BE2C (cell line): ENCODE results near the gene THSD7A.

Experiments
- DNase-seq: peaks from one replicate; pipeline ENCODE4 v3.0.0-alpha.2; 2020
- H3K27me3 ChIP-seq: fragments of 250-450 bp; sonication (Bioruptor Pico); 2 replicates; pipeline ENCODE4 v1.5.1; 2020; ENCODE audit warnings: mild to moderate bottlenecking
- H3K36me3 ChIP-seq: fragments of 250-450 bp; sonication (Bioruptor Pico); 2 replicates; pipeline ENCODE4 v1.5.1; 2020; ENCODE audit warnings: mild to moderate bottlenecking
- H3K4me1 ChIP-seq: fragments of 250-450 bp; sonication (Bioruptor Pico); 2 replicates; pipeline ENCODE4 v1.5.1; 2020
- H3K4me3 ChIP-seq: 2 replicates; pipeline ENCODE4 v1.5.1; 2011; ENCODE audit warnings: low read depth, low read length
- H3K9me3 ChIP-seq: fragments of 250-450 bp; sonication (Bioruptor Pico); 2 replicates; pipeline ENCODE4 v1.5.1; 2020
- TF ChIP-seq, protein P1 (sequence below): IDR thresholded peaks from 2 replicates; pipeline ENCODE4 v1.5.1; 2012; ENCODE audit warnings: mild to moderate bottlenecking, low read depth, low read length

THSD7A gene

DNA sequence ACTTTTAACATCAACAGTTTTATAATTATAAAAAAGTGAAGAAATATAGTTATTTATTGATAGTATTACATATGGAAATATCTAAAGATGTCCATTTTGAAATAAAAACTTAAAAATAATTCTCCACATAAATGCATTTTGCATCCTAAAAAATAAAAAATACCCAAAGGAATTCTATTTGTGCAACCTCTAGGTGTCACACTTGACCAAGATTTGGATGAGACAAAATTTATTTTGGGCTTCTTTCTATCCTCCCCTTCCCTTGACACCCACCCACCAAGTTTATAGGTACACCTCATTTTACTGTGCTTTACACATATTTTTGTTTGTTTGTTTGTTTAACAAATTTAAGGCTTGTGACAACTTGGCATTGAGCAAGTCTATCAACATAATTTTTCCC lies 3.3 kb upstream of the THSD7A start:
- H3K36me3 ChIP-seq: no peaks in the 10 kb centered on the region
- H3K4me3 ChIP-seq: no peak overlapping the region
- H3K9me3 ChIP-seq: no peaks in the 10 kb centered on the region
- H3K27me3 ChIP-seq: no peaks in the 10 kb centered on the region
- TF ChIP-seq, protein P1, sequence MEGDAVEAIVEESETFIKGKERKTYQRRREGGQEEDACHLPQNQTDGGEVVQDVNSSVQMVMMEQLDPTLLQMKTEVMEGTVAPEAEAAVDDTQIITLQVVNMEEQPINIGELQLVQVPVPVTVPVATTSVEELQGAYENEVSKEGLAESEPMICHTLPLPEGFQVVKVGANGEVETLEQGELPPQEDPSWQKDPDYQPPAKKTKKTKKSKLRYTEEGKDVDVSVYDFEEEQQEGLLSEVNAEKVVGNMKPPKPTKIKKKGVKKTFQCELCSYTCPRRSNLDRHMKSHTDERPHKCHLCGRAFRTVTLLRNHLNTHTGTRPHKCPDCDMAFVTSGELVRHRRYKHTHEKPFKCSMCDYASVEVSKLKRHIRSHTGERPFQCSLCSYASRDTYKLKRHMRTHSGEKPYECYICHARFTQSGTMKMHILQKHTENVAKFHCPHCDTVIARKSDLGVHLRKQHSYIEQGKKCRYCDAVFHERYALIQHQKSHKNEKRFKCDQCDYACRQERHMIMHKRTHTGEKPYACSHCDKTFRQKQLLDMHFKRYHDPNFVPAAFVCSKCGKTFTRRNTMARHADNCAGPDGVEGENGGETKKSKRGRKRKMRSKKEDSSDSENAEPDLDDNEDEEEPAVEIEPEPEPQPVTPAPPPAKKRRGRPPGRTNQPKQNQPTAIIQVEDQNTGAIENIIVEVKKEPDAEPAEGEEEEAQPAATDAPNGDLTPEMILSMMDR: peak; percentile 57
- DNase-seq: no peak
- peaks cover 12% of the 10 kb centered on the region for H3K4me1 ChIP-seq

DNA sequence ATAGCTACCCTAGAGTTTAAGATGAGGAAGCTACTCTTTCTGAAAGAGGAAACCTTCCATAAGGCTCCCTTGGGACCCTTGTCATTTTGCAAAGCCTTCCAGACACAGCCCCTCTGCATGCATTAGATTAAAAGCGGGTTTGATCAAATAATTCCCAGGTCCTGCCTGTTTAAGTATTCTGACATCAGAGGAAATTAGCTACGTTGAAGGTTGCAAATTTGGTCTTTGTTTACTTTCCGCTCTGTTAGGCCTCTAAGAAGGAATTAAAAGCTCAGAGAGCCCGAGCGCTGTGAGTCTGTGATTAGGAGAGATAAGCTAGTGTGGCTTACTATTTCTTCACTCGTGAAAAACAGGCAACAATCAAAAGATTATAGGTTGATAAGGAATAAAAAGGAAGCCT lies 1.4 kb upstream of the THSD7A start:
- TF ChIP-seq, protein P1: no peak
- DNase-seq: peak; percentile 69
- H3K36me3 ChIP-seq: no peaks in the 10 kb centered on the region
- no peaks in the 10 kb centered on the region for H3K9me3 ChIP-seq
- H3K27me3 ChIP-seq: no peaks in the 10 kb centered on the region
- peak overlapping the region; percentile 34 for H3K4me3 ChIP-seq
- H3K4me1 ChIP-seq: peaks cover 14% of the 10 kb centered on the region

DNA sequence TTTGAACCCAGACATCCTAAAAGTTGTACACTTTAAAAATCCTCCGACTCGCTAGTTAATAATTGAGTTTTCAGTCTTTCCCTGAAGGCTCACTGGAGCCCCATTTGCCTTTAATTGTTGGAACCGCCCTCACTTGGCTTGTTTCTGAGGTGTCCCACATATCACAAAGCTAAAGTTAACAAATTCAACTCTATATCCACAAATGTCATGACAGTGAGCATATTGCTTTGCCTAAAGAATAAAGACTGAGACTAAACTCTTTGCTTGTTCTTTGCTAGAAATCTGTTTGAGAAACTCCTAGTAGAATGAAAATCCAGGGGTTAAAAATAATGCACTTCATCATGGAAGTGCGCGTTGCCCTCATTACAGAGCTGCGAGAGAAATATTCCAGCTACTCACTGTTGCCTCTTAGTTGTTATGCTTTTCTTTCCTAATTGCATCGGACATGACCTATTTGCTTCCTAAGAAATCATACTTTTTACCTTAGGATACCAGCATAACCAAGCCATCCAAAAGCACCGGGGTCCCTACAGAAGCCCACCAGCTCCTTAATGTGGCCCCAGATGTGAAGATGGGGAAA lies 752 bp downstream of the THSD7A start:
- peak overlapping the region; percentile 88 for H3K4me3 ChIP-seq
- H3K4me1 ChIP-seq: peaks cover 14% of the 10 kb centered on the region
- TF ChIP-seq, protein P1: no peak
- peak; percentile 6 for DNase-seq
- H3K36me3 ChIP-seq: peaks cover under 1% of the 10 kb centered on the region; the same call in 1 of the 2 replicates
- no peaks in the 10 kb centered on the region for H3K9me3 ChIP-seq
- no peaks in the 10 kb centered on the region for H3K27me3 ChIP-seq

DNA sequence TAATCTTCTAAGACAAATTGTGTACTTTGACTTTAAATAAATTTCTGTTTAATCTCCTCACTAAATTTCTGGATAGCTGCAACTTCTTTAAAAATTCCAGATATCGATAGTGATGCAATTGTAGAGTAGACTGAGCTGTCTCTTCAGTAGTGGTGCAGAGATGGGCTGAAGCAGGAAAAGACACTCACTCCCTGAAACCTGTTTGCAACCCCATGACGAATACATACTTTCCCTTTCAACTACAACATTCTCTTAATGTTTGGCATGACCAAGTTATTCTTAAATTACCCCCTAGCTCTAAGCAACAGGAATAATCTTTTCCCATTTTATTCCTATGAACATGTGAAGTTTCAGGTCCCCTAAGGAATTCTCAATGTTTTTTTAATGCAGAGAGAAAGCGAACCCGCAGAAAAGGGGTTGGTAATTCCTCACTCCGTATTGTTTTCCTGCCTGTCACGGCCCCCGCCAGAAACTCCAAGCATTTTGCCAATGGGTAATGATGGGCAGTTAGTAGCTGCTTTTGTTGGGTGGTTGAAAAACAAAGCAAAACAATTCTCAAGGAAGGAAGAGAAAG lies 1.3 kb downstream of the THSD7A start:
- peak overlapping the region; percentile 88 for H3K4me3 ChIP-seq
- no peak for DNase-seq
- no peaks in the 10 kb centered on the region for H3K27me3 ChIP-seq
- peaks cover 14% of the 10 kb centered on the region for H3K4me1 ChIP-seq
- H3K9me3 ChIP-seq: no peaks in the 10 kb centered on the region
- TF ChIP-seq, protein P1: no peak
- H3K36me3 ChIP-seq: peaks cover 4% of the 10 kb centered on the region; the same call in 1 of the 2 replicates

DNA sequence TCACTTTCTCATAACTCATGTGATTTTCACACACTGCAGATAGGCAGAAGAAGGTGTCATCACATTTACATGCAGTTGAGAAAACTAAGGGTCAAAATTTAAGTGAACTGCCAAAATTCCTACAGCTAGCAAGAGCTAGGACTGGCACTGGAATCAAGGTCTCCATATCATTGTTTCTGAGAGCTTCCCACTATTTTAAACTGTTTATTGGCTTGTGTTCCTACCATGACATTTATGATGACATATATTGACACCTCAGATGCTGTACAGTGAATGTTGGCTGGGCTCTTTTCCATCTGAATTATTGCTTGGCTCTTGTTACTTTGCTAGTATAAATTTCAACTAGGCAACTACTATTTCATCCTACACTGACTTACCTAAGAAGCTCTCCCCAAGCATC lies 2.0 kb downstream of the THSD7A start:
- H3K4me1 ChIP-seq: peaks cover 14% of the 10 kb centered on the region
- H3K4me3 ChIP-seq: peak overlapping the region; percentile 88
- H3K27me3 ChIP-seq: no peaks in the 10 kb centered on the region
- no peak for DNase-seq
- no peaks in the 10 kb centered on the region for H3K9me3 ChIP-seq
- H3K36me3 ChIP-seq: peaks cover 4% of the 10 kb centered on the region; the same call in 1 of the 2 replicates
- TF ChIP-seq, protein P1: no peak

DNA sequence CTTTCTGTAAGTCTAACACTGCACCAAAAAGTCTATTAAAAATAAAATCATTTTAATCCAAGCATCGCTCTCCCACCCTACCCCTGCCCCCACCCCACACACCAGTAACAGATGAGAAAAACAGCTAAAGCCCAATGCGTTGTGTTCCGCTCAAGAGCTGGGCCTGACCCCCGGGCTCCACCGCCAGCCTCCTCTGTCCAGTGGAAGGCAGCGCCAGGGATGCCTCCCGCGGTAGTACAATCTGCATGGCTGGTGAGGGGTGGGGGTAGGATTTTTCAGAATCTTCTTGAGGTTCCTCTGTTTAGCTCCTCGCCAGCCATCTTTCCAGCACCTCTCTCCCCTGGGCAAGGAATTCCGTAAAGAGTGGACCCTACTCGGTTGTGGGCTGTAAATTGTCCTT lies 12.1 kb downstream of the THSD7A start:
- H3K4me1 ChIP-seq: no peaks in the 10 kb centered on the region
- no peak overlapping the region for H3K4me3 ChIP-seq
- no peak for DNase-seq
- no peaks in the 10 kb centered on the region for H3K27me3 ChIP-seq
- H3K9me3 ChIP-seq: no peaks in the 10 kb centered on the region
- peaks cover 6% of the 10 kb centered on the region; the same call in 1 of the 2 replicates for H3K36me3 ChIP-seq
- TF ChIP-seq, protein P1: no peak
